AG09309 (cell line): Measurements from ENCODE around the gene SLC39A11.

Experiments used
- DNase-seq: peaks from one replicate; pipeline ENCODE4 v3.0.0-alpha.2; 2010; ENCODE audit warnings: low read depth
- H3K4me3 ChIP-seq: 2 replicates; pipeline ENCODE4 v1.5.1; 2011; ENCODE audit warnings: mild to moderate bottlenecking, low read depth, low read length, moderate library complexity; ENCODE audit not compliant: control insufficient read depth
- TF ChIP-seq, protein P1 (sequence below): IDR thresholded peaks from 2 replicates; pipeline ENCODE4 v1.5.1; 2011; ENCODE audit warnings: mild to moderate bottlenecking, low read depth, low read length, inconsistent platforms; ENCODE audit not compliant: insufficient read depth, control insufficient read depth; ENCODE audit errors: missing control alignments

Gene SLC39A11

DNA sequence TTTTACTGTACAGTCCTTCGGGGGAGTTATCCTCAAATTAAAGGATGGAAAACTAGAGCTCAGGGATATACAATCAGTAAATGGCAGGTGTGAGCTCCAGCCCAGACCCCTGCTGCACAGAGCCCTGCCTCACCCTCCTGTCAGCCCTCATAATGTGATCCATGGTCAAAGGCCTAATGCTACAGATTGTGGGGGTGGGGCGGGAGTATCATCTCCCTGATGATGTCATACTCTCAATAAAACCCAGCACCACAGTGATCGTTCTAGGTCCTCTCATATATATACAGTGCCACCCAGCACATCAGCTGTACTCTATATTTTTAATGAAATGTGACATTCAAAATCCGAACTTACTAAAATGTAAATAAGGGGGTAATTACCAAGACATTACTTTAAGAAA lies 61.5 kb downstream of the SLC39A11 start:
- no peak overlapping the region for H3K4me3 ChIP-seq
- TF ChIP-seq, protein P1, sequence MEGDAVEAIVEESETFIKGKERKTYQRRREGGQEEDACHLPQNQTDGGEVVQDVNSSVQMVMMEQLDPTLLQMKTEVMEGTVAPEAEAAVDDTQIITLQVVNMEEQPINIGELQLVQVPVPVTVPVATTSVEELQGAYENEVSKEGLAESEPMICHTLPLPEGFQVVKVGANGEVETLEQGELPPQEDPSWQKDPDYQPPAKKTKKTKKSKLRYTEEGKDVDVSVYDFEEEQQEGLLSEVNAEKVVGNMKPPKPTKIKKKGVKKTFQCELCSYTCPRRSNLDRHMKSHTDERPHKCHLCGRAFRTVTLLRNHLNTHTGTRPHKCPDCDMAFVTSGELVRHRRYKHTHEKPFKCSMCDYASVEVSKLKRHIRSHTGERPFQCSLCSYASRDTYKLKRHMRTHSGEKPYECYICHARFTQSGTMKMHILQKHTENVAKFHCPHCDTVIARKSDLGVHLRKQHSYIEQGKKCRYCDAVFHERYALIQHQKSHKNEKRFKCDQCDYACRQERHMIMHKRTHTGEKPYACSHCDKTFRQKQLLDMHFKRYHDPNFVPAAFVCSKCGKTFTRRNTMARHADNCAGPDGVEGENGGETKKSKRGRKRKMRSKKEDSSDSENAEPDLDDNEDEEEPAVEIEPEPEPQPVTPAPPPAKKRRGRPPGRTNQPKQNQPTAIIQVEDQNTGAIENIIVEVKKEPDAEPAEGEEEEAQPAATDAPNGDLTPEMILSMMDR = no peak
- DNase-seq = no peak

GRCh38 chr17:73030501-73030921 lies 62.0 kb downstream of the SLC39A11 start:
- H3K4me3 ChIP-seq = no peak overlapping the region
- TF ChIP-seq, protein P1 = no peak

DNA sequence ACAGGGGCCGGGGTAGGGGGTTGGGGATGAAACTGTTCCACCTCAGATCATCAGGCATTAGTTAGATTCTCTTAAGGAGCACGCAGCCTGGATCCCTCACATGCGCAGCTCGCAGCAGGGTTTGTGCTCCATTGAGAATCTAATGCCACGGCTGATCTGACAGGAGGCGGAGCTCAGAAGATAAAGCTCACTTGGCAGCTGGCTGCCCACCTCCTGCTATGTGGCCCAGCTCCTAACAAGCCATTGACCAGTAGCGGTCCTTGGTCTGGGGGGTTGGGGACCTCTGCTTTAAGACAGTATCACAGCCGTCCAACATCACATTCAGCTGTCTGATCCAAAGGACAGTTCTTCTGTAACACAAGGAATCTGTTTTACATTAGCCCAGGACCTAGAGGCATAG lies 62.5 kb downstream of the SLC39A11 start:
- no peak overlapping the region for H3K4me3 ChIP-seq
- TF ChIP-seq, protein P1 = no peak
- no peak for DNase-seq

More at GRCh38 chr17:73030501-73030921, 62.0 kb downstream of the SLC39A11 start:
- no peak for DNase-seq

- DNase-seq = no peak
- TF ChIP-seq, protein P1 = no peak
- H3K4me3 ChIP-seq = no peak overlapping the region
These were observed 63.5 kb downstream of the SLC39A11 start for GRCh38 chr17:73029021-73029420.

GRCh38 chr17:73028299-73028755 lies 64.2 kb downstream of the SLC39A11 start:
- TF ChIP-seq, protein P1 = no peak
- no peak for DNase-seq
- no peak overlapping the region for H3K4me3 ChIP-seq

DNA sequence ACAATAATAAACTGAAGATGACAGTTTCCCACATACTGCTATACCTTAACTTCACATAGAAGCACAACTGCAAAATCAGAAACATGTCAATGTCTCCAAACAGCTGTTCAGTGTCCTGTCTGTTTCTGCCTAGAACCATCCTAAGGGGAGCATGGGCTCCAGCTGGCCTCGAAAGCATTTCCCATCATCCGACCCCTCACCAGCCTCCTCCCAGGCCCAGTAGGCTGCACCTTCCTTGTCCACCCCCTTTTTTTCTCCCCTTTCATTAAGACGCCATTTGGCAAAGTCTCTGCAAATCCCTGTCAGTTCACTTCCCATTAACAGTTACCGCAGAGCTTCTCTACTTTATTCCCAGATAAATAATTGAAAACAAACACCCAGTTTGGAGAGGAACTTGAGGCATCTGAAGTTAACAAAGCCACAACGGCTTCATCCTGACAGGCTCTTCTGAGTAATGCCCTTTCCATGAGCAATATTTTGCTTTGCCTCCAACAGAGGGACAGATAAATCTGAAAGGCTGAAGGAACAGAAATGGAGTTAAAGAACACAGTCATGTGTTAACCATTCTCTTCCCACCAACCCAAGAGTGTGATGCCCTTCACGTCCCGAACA lies 65.3 kb downstream of the SLC39A11 start:
- peak; percentile 43 for DNase-seq
- TF ChIP-seq, protein P1 = no peak
- H3K4me3 ChIP-seq = peak overlapping the region; percentile 7; the same call in 1 of the 2 replicates

DNA sequence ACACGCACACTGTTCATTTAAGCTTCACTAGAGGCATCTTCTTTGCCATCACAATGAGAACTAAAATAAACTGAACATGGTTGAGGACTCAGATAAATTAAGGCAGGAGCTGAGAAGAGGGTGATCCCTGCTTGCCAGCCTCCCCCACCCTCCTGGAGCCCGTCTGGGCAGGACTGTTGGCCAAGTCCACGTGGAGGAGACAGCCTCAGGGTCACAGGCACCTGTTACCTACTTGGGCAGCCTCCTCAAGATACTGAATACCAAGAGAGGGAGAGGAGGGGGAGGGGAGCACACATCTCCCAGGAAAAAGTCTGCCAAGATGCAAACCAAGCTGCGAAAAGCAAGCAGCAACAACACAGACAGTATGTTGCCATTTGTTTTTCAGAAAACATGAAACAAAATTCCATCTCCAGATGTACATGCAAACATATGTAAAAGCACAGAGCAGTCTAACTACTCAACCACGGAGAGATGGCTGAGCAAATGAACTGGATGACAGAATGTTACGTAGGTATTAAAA lies 67.4 kb downstream of the SLC39A11 start:
- DNase-seq = no peak
- H3K4me3 ChIP-seq = no peak overlapping the region
- TF ChIP-seq, protein P1 = no peak
